GM18907 (cell line): ENCODE data around the gene NUDCD3.

Experiments used
- ATAC-seq: cut with Tn5 transposase; IDR thresholded peaks from one replicate; pipeline ENCODE4 v1.9.1; 2021; ENCODE audit warnings: mild to moderate bottlenecking, moderate library complexity; ENCODE audit not compliant: unreplicated experiment

Gene NUDCD3

DNA sequence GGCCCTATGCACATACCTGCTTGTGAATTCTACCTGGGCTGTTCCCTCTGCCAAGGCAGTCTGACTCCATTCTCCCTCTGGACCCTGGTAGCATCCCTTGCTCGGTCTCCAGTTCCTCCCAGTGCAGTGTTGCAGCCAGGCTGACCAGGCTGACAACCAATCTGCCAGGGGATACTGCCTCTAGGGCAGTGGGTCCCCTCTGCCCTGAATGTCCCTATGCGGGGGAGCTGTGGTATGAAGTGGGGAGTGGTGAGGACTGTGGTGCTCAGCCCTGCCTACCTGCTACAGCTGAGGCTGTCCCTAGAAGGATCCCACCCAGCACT, 117.1 kb downstream of the NUDCD3 start:
- no peak for ATAC-seq

DNA sequence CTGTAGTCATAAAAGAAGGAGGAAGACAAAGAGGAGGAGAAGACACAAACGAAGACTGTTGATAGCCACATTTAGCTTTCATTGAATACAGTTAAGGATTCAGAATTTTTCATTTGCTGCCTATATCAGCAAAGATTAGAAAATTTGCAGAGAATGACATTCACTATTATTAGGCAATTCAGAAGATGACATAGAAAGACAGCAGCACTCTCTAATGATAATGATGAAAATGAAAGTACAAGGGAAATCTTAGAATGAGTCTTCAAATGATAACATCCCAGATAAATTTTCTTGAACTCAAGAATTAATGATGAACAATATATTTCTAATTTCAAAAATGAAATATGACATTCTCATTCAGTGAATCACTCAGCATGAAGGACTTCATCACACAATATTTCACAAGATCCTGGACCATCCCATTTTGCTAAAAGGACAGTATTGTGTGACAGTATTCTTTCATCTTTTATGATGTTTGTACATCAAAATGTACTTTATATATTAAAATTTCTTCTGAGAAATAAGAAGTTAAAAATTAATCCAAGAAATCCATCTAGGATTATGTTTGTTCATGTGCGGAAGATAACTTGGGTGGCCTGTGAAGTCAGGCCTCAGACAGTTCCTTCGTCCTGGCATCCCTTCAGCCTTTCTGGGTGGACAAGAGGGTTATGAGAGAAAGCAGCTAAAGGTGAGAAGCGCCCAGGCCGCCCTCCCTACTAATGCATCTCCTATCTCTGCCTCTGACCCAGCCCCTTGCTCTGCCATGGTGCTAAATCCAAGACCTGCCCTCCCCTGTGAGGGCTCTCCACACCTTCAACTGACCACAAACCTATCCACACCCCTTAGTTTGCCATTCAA, 117.7 kb downstream of the NUDCD3 start:
- ATAC-seq: no peak

DNA sequence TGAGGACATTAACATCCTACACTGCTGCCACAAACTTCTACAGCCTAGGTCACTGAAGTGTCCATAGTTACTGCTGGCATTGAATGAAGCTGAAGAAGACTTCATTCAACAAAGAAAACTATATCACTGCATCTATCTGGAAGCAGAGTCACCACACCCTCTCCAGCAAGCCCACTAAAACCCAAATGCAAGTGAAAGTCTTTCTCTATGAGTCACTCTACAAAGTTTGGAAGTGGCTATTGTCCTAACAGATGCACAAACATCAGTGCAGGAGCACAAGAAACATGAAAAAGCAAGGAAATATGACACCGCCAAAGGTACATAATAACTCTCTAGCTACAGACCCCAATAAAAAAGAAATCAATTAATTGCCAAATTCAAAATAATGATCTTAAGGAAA, 121.6 kb downstream of the NUDCD3 start:
- ATAC-seq: no peak

DNA sequence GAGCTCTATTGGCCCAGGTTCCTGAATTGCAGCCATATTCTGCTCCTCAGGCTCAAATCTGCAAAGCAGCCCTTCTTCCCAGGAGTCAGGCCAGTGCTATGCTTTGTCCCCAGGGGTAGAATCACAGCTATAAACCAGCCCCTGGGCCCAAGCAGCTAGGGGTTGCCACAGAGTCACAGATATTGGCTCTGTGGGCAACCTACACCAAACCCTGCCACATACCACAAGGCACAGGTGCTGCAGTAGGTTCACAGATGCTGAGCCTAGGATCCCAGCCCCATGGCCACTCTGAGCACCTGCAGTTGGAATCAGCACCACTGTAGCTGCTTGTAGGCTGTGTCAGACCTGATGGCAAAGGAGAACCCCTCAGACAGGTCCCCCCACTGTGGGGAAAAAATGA, 122.0 kb downstream of the NUDCD3 start:
- ATAC-seq: no peak

DNA sequence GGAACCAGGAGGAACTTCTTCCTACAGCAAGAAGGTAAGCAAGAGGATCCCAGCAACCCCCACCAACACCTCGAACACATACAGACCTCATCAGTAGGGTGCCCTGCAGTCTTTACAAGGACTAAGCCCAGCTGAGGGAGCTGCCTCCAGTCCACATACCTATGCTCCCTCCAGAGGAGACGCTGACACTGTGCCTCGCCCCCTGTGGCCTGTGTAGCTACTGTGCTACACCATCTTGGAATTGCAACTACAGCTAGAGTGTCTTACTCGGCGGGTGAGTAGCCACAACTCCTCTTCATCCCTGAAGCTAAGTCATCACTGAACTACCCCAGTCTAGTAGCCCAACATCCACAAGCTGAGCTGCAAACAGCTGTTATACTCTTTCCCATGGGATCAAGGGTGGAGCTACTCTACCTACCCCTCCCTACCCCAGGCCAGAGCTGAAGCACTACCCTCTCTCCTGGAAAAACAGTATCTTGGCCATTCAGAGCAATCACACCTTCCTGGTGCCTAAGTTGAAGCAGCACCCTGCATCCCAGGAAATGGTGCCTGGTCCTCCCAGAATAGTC, 122.9 kb downstream of the NUDCD3 start:
- no peak for ATAC-seq

DNA sequence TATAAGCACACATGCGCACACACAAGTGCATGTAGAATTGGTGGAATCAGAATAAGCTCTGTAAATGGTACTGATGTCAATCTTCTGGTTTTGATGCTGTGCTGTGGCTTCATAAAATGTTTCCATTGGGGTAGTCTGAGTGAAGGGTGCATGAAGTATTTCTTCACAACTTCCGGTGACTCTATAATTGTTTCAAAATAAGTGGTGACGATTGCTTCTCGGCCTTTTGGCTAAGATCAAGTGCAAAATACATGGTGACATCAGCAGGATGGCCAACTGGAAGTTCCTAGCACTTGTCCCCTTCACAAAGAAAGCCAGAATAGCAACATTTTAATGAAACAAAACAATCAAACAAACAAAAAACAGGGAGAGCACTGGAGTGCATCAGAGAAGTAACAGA, 123.5 kb downstream of the NUDCD3 start:
- no peak for ATAC-seq

DNA sequence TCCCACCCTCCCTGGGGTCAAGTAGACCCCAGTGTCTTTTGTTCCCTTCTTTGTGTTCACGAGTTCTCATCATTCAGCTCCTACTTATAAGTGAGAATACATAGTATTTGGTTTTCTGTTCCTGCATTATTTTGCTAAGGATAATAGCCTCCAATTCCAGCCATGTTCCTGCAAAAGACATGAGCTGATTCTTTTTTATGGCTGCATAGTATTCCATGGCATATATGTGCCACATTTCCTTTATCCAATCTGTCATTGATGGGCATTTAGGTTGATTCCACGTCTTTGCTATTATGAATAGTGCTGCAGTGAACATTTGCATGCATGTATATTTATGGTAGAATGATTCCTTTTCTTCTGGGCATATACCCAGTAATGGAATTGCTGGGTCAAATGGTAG, 136.8 kb downstream of the NUDCD3 start:
- no peak for ATAC-seq

DNA sequence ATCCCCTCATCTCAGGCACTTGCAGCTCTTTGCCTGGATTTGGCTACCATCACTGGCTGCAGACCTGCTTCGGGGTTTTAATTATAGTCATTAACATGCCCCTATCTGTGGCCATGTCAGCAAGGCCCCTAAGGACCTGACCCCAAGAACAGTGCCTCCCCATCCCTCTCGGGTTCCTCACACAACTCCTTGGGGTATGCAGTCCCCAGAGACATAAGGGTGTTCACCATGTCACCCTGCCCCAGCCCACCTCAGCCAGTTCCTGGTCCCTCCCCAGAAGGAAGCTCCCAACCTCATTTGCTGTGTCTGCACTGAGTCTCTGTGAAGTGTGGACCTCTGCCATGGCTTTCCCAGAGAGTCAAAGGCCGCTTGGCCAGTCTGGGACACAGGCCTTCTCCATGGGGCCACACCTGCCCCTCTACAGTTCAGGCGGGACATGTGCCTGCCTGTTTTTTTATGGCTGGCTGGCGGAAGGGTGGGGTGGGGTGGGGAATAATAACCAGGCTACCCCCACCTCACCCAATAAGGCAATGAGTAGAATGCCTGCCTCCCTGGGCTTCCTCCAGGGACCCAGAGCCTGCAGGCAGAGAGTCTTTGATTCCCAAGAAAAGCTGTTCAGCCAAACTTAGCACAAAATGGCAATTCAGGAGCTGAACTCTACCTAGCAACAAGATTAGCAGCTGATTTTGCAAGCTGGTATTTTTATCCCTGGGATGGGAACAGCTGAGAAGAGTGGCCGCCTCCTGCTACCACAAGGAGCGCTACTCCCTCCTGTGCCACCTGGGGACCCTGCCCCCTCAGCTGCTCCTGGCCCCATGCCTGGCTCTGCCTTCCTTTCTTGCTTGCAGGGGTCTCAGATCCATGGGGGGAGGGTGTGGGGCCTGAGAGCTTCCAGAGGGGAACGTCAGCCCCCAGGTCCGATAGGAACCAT, 141.3 kb downstream of the NUDCD3 start:
- no peak for ATAC-seq

DNA sequence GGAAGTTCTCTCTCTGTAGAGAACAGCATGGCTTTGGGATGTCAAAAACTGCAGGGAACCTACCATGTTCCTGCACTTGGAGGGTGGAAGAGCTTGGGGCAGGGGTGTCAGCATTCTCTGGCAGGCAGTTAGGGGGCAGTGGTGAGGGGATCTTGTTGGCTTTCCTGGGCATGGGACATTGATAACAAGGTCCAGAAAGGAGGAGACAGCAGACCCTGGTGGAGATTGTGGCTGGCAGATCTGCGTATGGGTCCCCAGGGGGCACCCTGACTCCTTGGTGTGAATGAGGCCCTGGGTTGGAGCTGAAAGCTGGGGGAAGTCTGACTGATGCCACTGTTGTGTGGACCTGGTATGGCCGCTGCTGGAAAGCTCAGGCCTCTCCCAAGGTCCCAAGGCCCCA, 142.2 kb downstream of the NUDCD3 start:
- ATAC-seq: no peak

DNA sequence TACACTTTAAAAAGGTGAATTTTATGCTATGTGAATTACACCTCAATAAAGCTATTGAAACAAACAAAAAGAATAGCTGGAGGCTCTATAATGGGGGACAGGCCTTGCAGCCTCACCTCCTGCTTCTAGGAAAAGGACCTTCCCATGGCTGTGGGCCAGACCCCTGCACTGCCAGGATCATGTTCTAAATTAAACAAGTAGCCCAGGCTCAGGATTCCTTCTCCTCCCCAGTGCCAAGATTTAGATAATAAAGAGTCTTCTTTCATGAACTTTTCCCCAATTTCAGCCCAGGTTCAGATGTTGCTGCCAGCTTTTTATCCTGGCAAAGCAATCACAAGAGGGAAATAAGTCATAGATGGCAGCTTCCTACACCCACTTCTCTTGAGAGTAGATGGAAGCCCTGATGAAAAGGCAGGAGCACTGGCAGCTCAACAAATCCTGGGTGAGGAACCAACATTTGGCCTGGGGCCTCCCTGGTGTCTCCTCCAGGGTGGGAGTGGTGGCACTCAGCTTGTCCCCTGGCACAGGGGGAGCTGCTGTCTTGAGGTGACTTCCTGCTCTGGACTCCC, 142.8 kb downstream of the NUDCD3 start:
- ATAC-seq: no peak

DNA sequence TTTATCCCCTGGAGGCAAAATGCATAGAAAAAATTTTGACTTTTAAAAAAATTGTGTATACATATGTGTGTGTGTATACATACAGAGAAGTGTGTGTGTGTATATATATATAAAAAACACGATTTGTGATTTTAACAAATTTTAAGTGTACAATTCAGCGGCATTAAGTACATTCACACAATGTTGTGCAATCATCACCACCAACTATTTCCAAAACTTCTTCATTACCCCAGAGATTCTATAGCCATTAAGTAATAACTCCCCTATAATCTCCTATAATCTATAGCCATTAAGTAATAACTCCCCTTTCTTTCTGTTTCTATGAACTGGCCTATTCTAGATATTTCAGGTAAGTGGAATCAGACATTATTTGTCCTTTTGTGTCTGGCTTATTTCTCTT, 144.4 kb downstream of the NUDCD3 start:
- ATAC-seq: no peak

DNA sequence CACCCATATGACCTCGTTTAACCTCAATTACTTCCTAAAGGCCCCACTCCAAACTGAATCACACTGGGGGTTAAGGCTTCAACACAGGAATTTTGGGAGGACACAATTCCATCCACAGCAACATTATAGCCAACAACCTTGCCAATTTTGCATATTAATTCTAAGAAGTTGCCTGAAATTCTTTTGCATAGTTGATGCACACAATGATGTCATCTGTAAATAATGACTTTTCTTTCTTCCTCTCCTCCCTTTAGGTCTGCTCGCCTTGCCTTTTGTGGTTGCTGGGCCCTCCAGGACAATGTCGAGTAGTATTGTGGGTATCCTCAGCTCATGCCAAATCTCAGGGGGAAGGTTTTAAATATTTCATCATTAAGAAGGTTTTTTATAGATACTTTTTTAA, 149.1 kb downstream of the NUDCD3 start:
- no peak for ATAC-seq

DNA sequence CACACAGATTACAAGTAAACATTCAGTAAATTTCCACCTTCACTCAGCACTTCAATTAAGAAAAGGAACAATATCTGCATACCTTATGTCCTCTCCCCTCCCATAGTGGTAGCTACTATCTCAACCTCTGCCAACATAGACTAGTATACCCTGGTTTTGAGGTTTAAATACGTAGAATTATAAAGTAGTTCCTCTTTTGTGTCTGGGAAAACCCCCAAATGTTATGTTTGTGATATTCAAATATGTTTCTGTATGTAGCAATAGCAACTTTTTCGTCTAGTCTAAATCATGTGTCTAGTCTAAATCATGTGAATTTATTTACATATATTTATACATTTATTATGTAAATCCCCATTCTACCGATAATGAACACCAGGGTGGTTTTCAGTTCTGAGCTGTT, 151.9 kb downstream of the NUDCD3 start:
- no peak for ATAC-seq

DNA sequence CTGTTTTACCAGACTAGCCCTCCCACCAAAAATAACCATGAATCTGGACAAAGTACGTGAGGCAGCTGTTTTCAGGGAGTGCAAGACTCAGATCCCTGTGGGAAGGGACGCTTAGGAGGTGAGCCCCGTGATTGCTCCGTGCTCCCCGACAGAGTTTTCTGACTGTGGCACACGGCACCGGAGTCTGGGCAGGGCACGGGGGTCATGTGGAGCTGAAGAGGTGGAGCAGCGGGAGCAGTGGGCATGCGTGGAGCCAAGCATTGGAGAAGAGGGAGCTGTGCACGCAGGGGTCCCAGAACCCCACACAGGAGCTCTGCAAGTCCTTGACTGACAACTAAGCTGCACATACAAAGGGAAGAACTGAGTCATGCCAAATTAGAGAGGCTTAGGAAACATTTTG, 154.0 kb downstream of the NUDCD3 start:
- no peak for ATAC-seq

DNA sequence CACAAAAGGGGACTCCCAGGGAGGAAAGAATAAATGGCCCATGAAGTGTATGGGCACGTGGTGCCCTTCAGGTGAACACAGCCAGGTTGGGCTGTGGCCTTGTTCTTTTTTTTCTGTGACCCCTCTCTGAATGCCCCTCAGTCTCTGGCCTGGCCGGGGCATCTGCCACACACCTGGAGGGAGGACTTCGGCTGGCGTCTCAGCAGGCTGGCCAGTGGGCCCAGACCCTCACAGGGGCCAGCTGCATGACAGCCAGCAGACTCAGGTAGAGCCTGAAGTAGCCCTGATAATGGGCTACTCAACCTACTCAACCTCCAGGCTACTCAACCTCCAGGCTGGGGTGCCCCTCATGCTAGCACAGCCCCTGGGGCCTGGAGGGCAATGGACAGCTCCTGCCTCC, 155.3 kb downstream of the NUDCD3 start:
- no peak for ATAC-seq

DNA sequence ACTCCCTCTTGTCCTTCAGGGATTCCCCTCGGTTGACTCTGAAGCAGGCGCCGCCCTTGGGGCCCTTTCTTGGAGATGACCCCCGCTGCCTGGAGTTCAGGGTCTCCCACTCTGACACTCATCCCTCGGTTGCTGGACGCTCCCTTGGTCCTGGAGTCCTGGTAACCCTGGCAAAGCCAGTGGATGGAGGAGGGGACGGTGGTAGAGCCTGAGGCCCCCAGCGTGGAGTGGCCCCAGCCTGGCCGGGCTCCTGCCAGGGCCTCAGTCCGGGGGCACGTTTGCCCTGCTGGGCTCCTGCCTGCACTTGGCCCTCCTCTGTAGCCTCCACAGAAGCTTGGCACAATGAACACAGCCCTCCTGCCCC, 155.7 kb downstream of the NUDCD3 start:
- no peak for ATAC-seq

DNA sequence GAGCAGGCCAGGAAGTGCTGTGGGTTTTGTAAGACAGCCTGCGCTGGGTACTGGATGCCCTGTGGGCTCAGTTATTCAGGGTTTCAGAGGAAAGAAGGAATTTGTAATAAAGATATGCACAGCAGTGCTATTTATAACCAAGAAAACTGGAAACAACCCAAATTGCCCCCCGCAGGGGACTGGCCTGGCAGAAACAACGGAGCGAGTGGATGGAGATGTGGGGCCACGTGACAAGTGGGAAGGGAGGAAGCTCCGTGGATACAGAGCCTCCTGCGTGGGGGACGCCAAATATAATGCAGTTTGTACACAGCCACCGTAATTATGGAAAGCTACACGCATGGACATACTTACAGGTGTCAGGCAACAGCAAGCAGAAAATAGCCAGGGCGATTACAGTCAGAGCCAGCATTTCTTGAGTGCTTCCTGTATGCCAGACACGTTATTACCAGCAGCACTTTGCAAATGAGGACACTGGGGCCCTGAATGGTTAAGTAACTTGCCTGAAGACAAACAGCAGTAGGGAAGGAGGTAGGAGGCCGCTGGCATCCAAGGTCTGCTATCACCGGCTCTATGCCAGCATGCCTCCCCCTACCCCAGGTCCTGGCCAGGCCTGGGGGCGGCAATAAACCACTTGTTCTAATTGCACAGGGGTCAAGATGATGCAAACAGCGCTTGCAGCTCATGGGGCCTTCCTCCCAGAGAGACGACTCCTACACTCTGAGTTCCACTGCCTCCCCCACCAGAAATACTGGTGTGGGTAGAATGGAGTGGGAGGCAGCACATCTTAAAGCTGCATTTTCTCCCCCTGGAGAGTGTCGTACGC, 156.3 kb downstream of the NUDCD3 start:
- ATAC-seq: no peak

DNA sequence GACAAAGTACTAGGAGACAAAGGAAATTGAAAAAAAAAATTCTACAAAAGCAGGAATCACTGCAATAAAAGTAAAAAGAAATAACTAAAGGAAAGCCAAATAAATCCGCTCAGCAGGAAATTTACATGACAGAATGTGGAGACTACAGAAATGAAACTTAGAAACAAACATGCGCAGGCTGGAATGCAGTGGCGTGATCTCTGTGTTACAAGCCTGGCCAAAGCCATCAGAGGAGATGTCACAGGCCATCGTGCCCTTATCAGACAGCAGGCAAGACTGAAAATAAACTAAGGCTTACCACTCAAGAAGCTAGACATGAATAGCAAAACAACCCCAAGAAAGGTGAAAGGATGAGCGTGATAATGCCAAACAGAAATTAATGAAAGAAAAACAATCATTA, 158.8 kb downstream of the NUDCD3 start:
- no peak for ATAC-seq

DNA sequence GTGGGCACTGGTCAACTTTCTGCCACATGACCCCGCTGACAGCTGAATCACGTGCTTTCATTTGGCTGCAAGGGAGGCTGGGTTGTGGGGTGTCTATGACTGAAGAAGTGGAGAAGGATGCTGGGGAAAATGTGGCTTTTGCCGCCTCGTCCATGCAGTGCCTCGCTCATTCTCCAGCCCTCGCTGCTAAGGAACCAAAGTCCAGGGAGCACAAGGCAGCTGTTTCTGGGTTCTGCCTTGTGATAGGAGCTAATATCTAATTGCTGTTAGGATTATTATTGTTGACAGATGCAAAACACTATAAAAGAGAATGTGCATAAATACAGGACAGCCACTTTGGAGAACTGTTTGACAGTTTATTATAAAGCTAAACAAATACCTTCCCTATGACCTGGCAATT, 160.1 kb downstream of the NUDCD3 start:
- ATAC-seq: no peak

DNA sequence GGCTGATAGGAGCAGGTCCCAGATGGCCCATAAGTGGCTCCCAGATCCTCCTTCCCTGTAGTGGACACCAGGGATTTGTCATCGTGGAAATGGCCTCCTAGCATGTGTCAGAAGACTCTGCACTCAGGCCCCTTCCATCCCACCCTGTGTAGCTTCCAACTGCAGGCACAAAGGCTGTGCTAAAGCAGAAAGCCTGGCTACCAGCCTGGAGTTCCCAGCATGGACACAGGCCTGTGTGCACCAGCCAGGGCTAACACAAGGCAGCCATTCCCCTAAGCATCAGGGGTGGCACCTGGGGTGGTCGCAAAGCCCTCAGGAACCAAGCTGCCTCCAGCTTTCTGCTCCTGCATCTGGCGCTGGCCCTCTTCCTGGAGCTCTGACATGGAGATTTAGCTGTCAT, 160.6 kb downstream of the NUDCD3 start:
- ATAC-seq: no peak
